NOMO-1 (cell line): Measurements from ENCODE around the gene KRTAP4-2.
"Not testable (repeated sequence)": the region's sequence is repeated elsewhere in the genome, so short reads cannot be mapped to it uniquely, and the experiment has no call there.

ENCODE experiments used
- DNase-seq, 2 experiments: peaks; one replicate each; lab custom pipeline; 2025; ENCODE audit not compliant: unreplicated experiment in 2 of 2; lab: John Stamatoyannopoulos, UW

Gene KRTAP4-2

GRCh38 chr17:41167561-41167960, 10.5 kb downstream of the KRTAP4-2 start:
- no peak for DNase-seq

- no peak for DNase-seq
These were observed 14.2 kb downstream of the KRTAP4-2 start for GRCh38 chr17:41163828-41164227.

GRCh38 chr17:41160648-41161047, 17.4 kb downstream of the KRTAP4-2 start, which contains the start of gene KRTAP4-4:
Gene KRTAP4-4 (minus strand): TSS chr17:41160748. CDS start chr17:41160691, 57 bp downstream.
- DNase-seq, result no peak

GRCh38 chr17:41160190-41160589, 17.8 kb downstream of the KRTAP4-2 start:
- not testable (repeated sequence) for DNase-seq

GRCh38 chr17:41153856-41154255, 24.2 kb downstream of the KRTAP4-2 start:
- no peak for DNase-seq

- no peak for DNase-seq
These were observed 26.5 kb downstream of the KRTAP4-2 start for GRCh38 chr17:41151525-41151924.

GRCh38 chr17:41150026-41150425, 28.0 kb downstream of the KRTAP4-2 start:
- DNase-seq, result no peak

- no peak for DNase-seq
These were observed 28.4 kb downstream of the KRTAP4-2 start, which contains the start of gene KRTAP4-5 for GRCh38 chr17:41149652-41149985. Gene KRTAP4-5 (minus strand): TSS chr17:41149825. CDS start chr17:41149767, 58 bp downstream.

- DNase-seq, result not testable (repeated sequence)
These were observed 28.9 kb downstream of the KRTAP4-2 start for GRCh38 chr17:41148971-41149651.

GRCh38 chr17:41147531-41148204, 30.4 kb downstream of the KRTAP4-2 start:
- no peak for DNase-seq

- no peak for DNase-seq
These were observed 32.8 kb downstream of the KRTAP4-2 start for GRCh38 chr17:41145261-41145660.

GRCh38 chr17:41144846-41145245, 33.2 kb downstream of the KRTAP4-2 start:
- no peak for DNase-seq

GRCh38 chr17:41141361-41141760, 36.7 kb downstream of the KRTAP4-2 start:
- no peak for DNase-seq

- DNase-seq, result no peak
These were observed 37.5 kb downstream of the KRTAP4-2 start, which contains the start of gene KRTAP4-6 for GRCh38 chr17:41140360-41141131. Gene KRTAP4-6 (minus strand): TSS chr17:41140544. CDS start chr17:41140487, 57 bp downstream.

- DNase-seq, result not testable (repeated sequence)
These were observed 38.2 kb downstream of the KRTAP4-2 start for GRCh38 chr17:41139865-41140264.

GRCh38 chr17:41133880-41134735, 43.9 kb downstream of the KRTAP4-2 start:
- DNase-seq, result no peak

- DNase-seq, result peak in 1 of 2 experiments; percentile 51
These were observed 46.0 kb downstream of the KRTAP4-2 start for GRCh38 chr17:41131979-41132378.
